GM21737 (cell line): ENCODE results near the gene PITX1.
"Not testable (repeated sequence)": the region's sequence is repeated elsewhere in the genome, so short reads cannot be mapped to it uniquely, and the experiment has no call there.

Source experiments
- ATAC-seq: cut with Tn5 transposase; IDR thresholded peaks from one replicate; pipeline ENCODE4 v1.9.1; 2021; ENCODE audit warnings: mild to moderate bottlenecking, moderate library complexity; ENCODE audit not compliant: unreplicated experiment

PITX1 gene

DNA sequence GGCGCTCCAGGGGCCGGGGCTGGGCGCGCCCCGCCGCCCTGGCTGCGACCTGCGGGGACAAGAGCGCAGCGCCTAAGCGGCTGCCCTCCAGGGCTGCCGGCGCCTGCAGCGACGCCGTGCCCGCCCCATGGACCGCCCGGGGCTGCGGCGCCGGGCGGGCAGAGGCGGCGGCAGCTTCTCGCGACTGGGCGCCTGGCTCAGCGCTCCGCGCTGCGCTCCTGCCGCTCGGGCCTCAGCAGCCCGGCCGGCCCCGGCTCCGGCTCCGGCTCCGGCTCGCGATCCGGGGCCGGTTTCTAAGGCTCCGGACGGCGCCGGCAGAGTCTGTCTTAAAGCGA lies at the start of gene PITX1:
PITX1 (minus strand) TSS at position 328 of the 335 bp plus-strand sequence. CDS start 347 bp downstream, outside the sequence.
- ATAC-seq = no peak

DNA sequence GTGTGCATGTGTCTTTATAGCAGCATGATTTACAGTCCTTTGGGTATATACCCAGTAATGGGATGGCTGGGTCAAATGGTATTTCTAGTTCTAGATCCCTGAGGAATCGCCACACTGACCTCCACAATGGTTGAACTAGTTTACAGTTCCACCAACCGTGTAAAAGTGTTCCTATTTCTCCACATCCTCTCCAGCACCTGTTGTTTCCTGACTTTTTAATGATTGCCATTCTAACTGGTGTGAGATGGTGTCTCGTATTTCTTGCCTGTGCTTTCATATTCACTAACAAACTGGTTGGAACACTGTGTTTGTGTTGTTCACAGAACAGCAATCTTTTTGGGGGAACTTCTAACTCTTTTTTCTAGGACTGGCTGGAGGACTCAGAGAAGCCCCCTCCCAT lies 49.3 kb upstream of the PITX1 start:
- ATAC-seq = not testable (repeated sequence)

DNA sequence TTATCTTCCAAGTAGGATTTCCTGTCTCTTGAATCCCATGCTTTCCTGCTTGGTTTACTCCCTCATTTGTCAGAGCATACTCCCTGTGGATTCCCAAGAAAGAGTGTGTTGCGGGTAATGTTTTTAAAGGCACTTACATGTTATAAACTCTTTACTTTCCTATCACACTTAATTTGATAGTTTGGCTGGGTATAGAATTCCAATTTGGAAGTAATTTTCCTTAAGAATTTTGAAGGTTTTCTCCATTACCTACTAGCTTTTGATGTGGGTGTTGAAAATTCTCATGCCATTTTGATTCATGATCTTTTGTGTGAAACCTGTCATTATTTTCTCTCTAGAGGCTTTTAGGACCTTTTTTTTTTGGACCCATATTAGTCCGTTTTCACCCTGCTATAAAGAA lies 47.2 kb upstream of the PITX1 start:
- ATAC-seq = no peak

DNA sequence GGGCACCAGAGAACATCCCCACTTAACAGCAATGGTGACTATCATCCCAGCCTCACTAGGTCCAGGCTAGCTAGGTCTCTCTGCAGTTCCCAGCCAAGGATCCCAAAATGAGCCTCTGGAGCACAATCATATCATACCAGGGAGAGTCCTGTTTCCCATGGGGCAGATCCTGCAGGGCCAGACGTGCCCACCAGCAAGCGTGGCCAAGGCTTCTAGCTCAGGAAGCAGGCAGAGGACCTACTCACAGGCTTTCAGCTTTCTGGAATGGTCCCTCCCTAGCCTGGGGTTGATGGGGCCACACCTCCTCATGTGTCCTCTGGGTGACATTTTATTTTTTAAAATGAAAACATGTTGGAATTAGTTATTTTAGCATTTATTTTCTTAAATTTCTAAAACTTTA lies 45.7 kb upstream of the PITX1 start:
- ATAC-seq = no peak

DNA sequence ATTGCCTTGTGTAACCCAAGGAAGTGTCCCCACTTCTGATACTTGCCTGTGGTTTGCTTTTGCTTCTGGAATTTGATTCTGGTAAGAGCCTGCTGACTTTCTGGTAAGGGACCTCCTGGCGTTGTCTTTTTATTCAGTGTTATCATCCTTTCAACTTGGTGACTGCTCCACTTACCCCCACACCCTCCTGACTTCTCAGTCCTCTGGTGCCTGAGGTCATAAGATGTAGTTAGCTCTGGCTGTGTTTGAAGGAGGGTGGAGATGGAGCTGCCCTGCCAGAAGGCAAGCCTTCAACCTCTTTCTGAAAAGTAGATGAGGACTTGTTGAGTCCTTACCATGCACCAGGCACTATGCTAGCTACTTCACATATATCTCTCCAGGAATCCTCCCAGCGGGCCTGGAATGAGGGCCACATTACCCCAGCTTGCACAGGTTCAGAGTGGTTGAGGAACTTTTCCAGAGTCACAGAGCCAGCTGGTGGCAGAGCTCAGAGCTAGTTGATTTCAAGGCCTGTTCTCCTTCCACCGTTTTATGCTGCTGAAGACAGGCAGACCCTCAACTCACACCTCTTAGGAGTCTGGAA lies 45.2 kb upstream of the PITX1 start:
- ATAC-seq = no peak

DNA sequence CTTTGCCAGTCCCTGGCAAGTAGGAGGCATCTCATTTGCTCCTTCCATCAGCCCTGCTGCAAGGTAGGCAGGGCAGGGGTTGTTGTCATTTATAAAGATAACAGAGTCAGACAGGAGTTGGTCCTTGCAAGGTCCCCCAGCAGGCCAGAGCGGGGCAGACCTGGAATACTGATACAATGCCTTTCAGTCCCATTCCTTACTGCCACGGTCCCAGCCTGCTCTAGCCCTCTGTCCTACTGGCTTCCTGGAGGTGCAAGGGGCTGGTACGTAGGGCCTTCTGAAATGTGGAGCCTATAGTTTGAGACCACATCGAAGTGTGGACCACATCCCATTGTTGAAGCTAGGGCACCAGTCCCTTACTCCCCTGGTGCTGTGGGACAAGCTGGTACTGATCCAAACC lies 42.8 kb upstream of the PITX1 start:
- no peak for ATAC-seq

DNA sequence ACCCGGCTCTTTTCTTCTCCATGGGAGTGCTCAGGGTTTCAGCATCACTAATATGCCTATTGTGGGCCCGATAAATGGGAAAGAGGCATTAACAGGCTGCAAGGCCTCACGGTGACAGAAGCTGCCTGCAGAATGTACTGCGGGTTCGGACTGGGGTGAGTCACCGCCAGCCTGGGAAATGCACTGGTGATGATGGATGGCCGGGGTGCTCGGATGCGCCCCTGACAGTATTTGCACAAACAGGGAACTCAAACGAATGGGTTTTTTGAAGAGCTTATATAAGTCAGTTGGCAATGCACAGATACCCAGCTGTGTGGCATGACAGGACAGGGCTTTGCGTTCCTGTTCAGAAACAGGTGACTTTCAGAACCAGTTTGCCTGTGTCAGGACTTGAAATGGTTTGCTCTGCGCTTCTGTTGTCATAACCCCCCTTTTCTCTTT lies 42.0 kb upstream of the PITX1 start:
- no peak for ATAC-seq

DNA sequence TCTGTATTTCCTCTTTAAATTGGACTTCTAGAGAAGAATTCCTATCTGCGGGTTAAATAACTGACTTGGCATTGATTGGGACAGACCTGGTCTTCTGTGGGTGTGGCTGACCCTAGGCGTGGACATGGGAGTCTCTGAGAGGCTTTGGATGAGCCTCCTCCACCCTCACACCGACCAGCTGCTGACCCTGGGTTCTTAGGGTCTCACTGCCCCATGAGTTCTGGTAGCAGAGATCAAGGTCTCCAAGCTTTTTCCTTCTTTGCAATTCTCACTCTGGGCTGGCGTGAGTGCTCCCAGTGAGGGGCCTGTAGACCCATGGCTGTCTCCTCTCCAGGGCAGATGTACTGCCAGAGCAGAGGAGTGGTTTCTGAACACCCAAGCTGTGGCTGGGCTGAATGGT lies 41.6 kb upstream of the PITX1 start:
- no peak for ATAC-seq

DNA sequence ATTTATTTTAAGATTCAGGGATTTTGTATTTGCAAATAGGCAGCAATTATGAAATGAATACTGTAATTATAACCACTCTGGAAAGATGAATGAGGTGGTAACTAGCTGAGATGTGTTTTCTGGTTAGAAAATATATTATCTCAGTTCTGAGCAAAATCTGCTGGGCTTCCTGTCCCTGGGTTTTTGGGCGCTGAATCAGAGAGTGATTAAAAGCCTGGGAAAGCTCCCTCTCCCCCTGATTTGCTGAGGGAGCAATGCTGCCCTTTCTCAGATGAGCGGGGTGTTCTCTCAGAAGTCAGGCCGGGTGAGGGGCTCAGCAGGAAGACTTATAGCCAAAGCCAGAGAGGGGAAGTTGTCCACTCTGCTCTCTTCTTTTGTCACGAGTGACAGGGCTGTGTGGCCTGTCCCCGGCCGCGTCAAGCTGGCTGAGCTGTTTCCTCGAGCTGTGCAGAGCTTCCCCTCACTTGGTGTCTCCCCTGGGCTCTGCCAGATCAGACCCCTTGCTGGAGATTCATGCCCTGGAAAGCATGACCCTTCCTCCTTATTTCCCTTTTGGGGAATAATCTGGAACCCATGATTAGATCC lies 39.8 kb upstream of the PITX1 start:
- ATAC-seq = no peak

DNA sequence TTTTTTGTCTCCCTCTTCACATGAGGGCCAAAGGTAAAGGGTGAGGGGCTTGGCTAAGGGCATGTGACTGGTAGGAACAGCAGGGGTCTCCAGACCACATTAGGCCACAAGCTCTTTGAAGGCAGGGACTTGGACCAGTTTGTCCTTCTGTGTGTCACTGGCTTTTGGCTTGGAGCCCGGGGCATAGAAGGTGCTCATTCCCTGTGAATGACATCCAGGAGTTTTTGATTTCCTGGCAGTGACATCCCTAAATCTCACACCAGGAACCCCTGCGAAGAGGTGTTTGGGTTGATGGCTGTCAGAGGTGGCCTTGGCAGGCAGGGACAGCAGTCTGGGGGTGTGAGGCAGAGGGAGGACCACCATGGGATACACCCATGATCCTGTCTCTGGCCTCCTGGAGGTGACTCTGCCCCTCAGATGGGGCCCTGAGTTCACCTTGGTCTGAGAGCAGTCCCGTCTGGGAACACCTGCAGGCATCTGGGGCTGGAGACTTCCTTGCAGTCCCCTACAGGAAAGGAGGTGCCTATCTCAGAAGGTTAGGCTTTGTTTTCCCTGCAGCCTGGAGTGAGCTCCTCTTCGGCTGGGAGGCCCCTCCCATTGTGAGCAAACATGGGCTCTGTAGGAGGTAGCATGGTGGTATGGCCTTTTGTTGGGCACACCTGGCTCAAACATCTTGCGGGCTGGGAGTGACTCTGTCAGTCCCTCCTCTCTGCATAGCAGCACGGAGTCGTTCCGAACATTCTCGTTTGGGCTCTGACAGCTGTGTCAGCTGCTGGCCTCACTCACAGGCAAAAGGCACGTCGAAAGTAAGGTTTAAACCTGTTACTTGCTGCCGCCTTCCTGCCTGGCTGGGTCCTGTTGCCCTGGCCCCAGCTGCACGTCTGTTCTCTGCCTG lies 38.6 kb upstream of the PITX1 start:
- ATAC-seq = no peak

DNA sequence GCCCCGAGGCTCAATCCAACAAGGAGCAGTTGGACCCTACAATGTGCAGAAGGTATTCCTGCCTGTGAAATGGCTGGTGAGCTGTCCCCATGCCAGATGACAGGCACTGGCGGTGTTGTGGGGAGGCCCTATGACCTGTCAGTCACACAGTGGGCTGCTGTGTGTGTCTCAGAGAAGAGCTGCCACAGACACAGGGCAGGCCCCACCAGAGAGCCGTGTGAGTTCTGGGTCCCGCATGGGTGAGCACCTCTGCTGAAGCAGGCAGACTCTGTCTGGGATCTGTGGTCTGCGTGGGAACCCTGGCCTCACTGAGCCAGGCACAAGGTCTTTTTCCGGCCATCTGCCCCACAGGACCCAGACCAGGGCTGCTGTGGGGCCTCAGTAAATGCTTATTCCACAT lies 37.3 kb upstream of the PITX1 start:
- ATAC-seq = no peak

DNA sequence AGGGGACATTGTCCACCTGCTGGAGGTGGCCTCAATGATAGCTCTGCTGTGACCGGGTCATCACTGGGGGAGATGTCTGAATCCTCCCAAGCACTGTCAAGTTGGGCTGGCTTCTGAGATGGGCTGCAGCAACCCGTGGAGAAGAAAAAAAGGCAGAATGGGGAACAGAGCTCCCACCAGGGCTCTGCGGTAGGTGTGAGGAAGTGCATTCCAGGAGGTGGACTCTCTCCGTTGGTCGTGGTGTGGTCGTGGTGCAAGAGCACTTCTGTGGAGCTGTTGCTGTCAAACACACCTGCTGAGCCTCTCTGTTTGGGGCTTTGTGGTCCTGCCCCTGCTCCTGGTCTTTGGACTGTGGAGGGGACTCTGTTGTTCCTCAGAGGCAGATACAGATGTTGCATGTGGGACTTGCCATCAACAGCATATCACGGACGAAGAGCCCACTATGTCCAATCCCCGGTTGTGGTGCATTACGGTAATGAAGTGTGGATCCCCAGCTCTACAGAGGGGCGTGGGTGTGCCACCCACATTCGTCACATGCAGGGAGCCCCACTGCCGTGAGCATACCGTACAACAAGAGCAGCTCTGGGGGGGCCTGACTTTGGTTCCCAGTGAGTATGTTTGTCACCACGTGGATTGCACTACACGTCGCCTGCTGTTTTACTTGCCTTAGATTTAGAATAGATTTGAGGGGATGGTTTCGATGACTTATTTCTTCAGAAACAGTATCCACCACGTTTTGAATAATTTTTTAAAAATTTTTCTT lies 36.0 kb upstream of the PITX1 start:
- no peak for ATAC-seq

DNA sequence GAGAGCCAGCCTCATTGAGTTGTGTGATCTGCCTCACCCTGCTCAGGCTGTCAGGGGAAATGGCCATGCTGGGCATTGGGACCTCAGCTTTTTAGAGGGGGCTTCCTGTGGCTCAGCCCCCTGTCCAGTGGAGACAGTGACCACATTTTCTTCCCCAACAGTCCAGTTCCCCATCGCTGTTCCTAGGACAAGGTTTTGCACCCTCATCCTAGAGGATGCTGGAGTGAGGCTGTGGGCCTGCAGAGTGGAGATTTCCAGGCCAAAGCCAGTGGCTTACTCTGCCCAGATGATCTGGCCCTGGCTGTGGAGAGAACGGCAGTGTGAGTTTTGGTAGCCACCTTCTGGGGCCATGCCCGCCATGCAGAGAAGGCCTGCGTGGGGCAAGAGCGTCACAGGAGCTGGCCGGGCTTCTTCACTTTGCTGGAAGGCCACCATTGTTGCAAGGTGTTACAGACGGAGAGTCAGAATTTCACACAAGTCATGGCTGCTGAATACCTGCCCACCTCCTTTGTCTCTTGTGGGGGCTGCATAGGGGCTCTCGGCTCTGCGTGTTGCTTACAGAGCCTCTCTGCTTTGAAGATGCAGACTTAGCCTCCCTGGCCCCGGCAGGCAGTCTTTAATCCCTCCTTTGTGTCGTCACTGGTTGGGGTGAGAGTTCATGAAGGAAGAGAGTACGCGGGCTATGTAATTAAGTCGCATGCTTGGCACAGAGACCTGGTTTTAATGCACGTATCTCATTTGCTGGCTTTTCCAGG lies 35.2 kb upstream of the PITX1 start:
- no peak for ATAC-seq

DNA sequence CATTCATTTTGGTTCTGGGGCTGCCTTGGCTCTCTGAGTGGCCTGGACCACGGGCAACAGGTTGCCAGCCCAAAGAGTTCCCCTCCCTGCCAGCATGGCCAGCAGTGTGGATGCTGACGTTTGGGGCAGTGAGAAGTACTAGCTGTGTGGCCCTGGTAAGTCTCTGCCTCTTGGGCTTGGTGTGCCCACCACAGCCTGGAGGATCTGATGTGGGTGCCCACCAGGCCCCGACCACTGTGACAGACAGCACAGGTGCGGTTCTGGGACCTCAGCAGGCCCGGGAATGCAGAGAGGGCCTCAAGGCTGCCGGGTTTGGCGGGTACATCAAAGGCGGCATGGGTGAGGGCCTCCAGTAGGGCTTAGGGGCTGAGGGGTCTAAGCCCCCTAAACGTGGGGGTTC lies 33.6 kb upstream of the PITX1 start:
- no peak for ATAC-seq

DNA sequence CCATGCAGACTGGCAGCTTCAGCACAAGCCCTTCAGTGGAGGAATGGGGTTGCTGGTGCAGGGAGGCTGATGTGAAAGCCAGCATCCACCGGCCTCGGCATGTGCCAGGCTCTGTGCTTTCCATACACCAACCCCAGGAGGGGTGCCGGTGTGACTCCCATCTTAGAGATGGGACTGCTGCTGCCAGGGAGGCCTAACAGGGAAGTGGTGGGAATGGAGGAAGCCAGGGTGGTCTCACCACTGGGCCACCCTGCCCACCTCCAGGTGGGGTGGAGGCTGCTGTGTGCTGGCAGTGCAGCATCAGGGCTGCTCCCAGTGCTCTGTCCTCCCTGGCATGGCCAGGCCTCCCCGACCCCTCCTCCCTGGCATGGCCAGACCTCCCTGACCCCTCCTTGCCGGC lies 32.8 kb upstream of the PITX1 start:
- no peak for ATAC-seq

DNA sequence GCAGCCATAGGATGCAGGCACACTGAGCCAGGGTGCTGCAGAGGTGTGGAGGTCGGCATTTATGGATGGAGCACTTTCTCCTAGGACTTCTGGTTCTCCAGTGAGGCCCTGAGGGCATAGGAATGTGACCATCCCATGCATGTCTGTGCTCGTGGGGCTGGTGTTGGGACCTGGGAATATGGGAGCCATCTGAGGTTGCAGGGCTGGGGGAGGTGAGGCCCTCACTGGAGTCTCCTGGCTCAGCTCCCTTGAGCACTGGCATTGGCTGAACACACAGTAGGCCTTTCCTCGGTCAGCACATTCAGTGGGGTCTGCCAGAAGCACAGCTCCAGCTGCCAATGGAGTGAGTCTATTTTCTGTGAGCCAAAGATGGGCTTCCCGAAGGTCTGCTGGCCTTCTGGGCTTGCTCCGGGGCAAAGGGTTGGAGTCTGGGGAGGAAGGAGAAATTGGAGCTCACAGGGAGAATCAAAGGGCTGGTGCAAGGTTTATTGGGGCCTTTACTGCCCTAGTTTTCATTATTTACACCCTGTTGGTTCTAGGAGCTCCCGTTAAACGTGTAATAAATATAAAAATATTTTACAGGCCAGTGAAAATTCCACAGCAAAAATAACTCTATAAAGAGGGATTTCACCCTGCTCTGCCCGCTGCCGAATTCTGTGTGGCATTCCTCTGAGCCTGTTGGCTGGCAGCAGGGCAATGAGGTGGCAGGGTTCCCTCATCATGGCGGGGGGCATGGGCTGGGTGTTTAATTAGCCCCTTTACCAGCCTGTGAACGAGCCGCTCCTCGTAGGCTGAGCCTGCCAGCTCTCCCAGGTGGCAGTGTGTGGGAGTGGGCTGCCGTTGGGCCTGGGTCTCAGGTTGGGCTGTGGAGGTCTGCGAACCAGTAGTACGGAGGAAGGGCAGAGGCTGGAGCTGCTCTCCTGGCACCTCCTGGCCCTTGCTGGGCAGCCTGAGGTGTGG lies 31.6 kb upstream of the PITX1 start:
- ATAC-seq = no peak

DNA sequence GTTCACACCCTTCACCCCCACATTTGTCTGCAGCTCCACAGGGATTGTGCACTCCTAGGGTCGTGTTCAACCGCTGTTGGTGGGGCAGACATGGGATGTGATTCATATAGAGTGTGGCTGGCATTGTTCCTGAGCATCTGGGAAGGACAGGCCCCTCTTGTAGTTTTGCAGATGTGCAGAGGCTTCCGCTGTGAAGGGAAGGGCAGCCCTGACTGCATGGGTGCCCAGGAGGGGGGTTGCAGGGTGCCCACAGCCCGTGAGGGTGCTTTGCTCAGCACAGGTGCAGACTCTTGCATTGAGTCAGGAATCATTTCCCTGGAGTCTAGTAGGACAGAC lies 30.2 kb upstream of the PITX1 start:
- no peak for ATAC-seq

DNA sequence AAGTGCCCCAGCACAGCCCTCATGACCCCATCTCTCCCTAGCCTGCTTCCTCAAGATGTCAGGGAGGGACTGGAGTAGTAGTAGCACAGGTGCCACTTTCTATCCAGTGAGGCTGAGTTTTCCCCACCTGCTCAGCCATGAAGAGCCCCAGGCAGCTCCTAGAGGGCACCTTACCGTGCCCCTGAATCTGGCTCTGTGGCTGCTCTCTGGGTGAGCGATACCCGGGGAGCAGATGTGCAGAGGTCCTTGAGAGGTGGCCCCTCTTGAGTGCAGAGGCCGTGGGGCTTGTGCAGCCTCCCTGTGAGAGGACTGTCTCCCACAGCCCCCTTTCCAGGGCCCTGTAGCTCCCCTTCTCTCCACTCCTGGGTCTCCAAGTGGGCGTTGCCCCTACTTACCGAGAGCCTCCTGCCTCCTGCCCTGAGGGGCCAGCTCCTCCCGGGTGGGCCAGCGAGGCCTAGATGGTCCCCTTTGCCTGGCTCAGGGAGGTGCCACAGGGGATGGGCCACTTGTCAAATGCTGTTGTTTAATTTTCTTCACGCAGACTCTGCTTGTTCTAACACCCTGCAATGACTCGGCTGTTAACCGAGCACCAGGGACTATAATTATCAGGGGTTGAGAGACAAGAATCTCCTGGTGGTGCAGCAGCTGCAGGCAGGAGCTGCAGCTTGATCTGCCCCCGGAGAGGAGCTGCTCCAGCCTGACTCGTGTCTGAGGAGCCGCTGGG lies 29.6 kb upstream of the PITX1 start:
- ATAC-seq = no peak

DNA sequence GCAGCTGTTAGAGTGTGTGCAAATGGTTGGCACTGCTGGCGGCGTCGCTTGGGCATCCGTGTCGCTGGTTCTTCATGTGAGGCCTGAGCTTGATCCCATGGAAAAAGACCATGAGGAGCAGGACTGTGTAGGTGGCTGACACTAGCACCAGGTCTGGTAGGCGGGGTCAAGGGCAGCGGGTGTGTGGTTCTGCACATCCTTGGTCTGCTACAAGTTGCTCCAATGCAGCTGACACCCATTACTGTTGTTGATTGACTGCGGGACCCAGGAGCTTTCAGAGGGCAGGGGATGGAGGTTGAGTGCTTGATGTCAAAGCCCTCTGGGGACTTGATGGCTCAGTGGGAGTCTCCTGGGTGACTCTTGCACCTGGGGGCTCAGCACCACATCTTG lies 29.0 kb upstream of the PITX1 start:
- ATAC-seq = no peak
